Left ventricle myocardium superior (tissue), 1 donor: ENCODE results near the gene SPATS2. TPM values are rescaled to one million over a fixed set of nuclear protein-coding genes. Genes with fewer than 3 reads are reported as not detected.
A peak's percentile ranks its signal among the peaks of the same experiment; 100 is the strongest.

ENCODE experiments used
- ATAC-seq: fragments of 200-7000 bp; cut with Tn5 transposase; one replicate; pipeline ENCODE4 v1.9.1; 2020; ENCODE audit warnings: mild to moderate bottlenecking, moderate library complexity
- DNase-seq: peaks from one replicate; pipeline ENCODE4 v3.0.0-alpha.2; 2020
- intact Hi-C: fragments of 100-400 bp; cut with micrococcal nuclease; formaldehyde crosslinking; loops from one replicate; pipeline ENCODE4 v1.11.0; 2022
- total RNA-seq: library from RNA; stranded (reverse); fragmentation: NEBNext Ultra II Directional; extraction: Animal tissue kit (Norgen Biotek cat#: 25700); gene quantifications from one replicate; pipeline ENCODE4 v1.2.1, GENCODE V29; 2021
- donor health status: DM: no; HTN: yes; CAD: no; lungs with severe emphysema.

Gene SPATS2
- total RNA-seq, 1 donor from 2014 or later, result 5.7 TPM

GRCh38 chr12:49559011-49559675 is 191.9 kb downstream of the SPATS2 start:
- intact Hi-C loops, result no loop called here
- DNase-seq (no peak), ATAC-seq (no peak)

DNA sequence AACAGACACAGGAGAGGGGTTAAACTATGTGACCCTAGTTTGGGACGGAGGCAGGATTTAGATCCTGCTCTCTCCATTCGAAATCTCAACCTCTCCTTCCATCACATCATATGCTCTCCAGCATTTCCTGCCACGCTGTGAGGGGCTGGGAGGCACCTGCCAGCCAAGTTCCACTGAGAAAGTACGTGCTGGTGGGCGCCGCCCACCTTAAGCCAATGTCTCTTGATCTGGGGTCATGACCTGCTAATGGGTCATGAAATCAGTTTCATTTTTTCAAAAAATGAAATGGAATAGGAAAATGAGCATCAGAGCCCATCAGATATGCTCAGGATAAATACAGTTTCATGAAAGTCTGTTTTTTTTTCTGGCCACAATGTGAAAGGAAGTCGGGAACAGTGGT is 193.4 kb downstream of the SPATS2 start:
- intact Hi-C loops, result no loop called here
- ATAC-seq, result no peak
- no peak for DNase-seq

DNA sequence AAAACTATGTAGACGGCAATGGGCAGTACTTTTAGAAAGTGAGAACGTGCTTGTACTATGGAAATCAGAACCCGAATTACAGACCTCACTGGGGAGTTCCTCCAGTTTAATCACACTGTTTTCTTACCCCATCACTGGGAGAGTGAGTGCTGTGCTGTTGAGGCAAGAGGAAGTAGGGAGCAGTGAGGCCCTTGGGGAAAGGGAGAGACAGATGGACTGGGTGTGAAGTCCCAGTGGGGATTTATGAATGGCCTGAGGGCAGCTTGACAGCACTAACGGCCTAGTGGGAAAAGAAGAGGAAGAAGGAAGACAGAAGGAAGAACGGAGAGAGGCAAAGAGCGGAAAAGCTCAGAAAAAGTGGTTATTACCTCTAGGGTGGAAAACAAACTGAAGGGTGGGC is 195.0 kb downstream of the SPATS2 start:
- intact Hi-C loops, result no loop called here
- DNase-seq (no peak), ATAC-seq (no peak)

DNA sequence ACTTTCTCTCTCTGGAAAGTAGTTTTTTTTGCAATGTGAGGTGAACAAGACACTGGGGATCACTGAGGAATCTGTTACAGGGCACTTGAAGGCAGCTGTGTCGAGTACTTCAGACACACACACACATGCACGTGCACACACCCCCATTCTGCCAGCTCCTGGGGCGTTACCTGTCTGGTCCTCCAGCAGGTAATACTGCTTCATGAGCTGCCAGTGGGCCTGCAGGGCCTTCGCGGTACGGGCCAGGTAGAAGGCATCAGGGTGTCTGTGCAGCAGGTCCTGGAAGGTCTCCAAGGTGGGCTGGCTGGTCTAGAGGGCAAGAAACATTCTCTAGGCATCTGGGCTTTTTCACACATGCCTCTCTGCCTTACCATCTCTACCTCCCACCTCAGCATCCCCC is 195.6 kb downstream of the SPATS2 start:
- intact Hi-C loops, result no loop called here
- ATAC-seq (no peak), DNase-seq (peak; percentile 17)

DNA sequence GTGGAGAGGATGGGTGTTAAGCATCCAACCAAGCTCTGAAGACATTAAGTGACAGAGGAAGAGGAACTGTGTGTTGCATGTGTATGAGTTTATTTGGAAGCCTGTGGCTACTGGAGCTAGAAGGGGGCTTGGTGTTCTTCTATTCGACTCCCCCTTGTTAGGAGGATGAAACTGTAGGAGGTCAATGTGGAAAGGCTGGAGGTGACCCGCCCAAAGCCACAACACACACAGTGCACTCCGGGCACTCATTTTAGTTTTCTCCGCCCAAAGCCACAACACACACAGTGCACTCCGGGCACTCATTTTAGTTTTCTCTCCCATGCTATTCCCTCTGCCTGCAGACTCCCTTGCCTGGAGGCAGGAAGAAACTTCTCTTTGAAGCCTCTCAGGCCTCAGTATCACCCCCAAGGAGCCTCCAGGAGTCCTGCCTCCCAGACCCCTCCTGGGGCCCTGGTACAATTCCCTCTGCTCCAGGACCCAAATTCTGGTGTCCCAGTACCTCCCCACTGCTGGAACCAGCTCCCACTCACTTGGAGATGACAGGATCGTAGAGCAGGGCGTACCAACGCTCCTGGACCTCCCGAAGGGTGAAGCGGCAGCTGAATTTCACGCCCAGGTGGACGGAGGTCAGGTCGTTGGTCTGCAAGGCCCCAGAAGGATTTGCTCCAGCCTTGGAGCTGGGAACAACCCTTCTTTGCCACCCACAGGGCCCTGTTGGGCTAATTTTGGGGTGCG is 196.9 kb downstream of the SPATS2 start:
- peak; percentile 21 for DNase-seq
- ATAC-seq, result no peak
- intact Hi-C loops, result no loop called here

DNA sequence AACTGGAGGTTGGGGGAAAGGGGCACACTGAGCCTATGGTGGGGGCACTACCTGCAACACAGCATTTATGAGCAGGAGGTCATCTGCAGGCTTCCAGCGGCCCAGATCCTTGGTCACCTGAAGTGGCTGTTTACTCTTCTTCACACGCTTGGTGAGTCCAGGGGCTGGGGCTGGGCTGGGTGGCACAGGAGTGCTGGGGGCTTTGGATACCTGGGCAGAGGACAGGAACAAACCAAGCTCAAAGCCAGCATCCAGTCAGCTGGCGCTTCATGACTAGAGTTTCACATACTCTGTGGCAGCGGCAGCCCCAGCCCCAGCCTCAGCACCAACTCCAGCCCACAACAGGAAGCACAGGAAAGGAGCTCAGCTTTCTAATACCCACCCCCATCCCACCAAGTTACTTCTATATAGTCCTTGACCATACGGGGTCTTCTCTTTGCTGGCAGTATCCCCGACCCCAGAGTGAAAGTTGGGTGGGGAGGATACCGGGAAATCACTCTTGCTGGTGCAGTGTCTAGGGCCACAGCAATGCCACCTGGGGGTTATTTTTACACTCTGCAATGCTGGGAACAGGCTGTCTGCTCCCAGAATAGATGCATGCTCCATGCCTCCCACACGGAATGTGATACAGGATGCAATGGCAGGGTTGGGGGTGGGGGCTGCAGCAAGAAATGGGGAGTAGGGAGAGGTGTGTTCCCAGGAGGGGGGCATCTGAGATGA is 197.6 kb downstream of the SPATS2 start:
- intact Hi-C loops, result no loop called here
- peak; percentile 64 for DNase-seq
- peak; percentile 80 for ATAC-seq

DNA sequence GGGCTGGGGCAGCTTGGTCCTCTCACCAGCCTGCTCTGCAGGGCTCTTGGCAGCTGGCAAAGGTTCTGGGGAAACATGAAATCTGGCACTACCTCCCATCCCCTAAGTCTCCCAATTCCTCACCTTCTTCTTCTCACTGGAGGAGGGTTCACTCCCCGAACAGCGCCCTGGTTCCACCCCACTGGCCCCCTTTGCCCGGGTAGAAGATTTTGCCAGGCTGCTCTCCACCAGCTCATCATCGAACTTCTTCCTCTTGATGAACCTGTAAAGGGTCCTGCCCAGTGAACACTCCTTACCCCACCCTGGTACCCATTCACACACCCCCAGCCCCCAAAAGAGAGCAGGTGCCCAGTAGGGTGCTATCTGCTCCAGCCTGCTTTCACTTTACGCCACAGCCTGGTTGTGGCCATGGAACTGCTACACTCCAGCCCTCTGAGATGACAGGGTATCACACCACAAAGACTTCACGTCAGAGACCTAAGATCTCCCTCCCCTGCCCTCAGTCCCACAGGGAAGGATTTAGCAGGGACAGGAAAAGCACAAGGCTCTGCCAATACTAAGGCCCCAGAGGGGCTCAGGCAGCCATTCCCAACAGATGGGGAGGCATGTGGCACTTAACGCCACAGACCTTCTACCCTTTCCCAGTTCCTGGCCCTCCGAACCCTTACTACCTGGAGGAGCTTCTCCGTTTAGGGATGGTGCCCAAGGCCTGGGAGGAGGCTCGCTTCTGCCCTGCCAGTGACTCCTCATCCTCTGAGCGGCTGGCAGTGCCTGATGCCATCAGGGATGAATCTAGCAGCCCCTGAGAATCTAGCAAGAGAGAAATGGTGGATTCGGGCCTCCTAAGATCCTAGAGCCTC is 198.4 kb downstream of the SPATS2 start:
- intact Hi-C loops, result no loop called here
- peak; percentile 20 for DNase-seq
- ATAC-seq, result no peak

DNA sequence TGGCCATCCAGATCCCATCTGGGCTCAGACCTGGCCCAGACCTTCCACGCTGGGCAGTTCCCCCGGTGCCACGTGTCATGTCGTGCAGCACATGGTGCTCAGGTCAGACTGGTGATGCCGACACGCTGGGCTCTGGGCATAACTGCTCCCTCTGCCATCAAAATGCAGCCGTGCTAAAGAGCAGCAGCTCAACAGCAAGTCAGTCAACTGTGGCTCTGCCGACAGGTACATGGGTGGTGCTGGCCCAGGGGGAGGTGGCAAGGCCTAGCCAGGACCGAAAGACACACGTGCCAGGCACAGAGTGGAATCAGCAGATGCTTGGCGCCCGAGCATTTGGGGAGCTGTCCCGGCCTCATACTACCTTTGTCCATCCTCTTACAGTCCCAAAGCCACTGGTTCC is 199.1 kb downstream of the SPATS2 start:
- DNase-seq, result peak; percentile 27
- intact Hi-C loops, result no loop called here
- ATAC-seq, result no peak

GRCh38 chr12:49567302-49567610 is 200.0 kb downstream of the SPATS2 start:
- DNase-seq, result no peak
- ATAC-seq, result peak; percentile 2
- intact Hi-C loops, result no loop called here

GRCh38 chr12:49567611-49568441 is 200.6 kb downstream of the SPATS2 start, which contains the start of gene MCRS1:
Gene MCRS1 (minus strand): TSS chr12:49568142. CDS start chr12:49566731, 1,411 bp downstream.
- ATAC-seq (peak; percentile 80), DNase-seq (peak; percentile 89)
- intact Hi-C loops, result no loop called here

DNA sequence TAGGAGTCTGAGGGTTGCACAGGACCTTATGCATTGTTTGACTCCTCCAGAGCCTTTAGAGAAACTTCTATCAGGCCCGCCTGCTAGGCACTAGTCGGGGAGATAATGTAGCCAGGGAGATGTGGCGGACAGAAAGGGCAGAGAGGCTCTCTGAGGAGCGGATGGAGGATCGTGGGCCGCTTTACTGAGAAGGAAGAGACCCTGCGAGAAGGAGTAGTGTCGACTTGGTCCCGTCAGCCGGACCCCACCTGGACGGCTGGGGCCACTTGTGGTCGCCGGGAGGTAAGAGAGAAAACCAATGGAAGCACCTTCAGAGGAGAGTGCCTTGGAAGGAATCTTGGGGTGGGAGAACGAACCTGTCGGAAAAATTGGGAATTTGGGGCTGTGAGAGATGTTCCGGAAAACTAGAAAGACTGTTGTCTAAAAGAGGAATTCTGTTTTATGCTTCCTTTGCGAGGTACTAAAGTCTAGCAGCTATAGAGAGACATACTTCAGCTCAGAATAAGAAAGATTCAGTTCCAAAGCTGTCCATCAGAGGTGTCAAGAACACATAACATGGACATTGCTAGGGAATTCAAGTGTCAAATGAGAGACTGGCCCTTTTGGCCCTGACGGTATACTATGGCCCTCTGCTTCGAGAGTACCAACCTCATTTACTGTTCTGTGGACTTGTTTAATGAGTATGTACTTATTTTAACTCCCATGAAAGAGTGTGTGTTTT is 201.3 kb downstream of the SPATS2 start:
- ATAC-seq (no peak), DNase-seq (no peak)
- intact Hi-C loops, result no loop called here

Other genes starting within 250 kb of the SPATS2 start
- 329 TPM for gene TUBA1B, start 236.1 kb upstream of the SPATS2 start, total RNA-seq
- gene TUBA1A, start 178.4 kb upstream of the SPATS2 start, total RNA-seq, result 69.9 TPM
- gene TUBA1C, start 102.4 kb upstream of the SPATS2 start, total RNA-seq, result 31.4 TPM
- not detected for gene PRPH, start 72.3 kb upstream of the SPATS2 start, total RNA-seq
- 0.37 TPM for gene TROAP, start 44.2 kb upstream of the SPATS2 start, total RNA-seq
- gene C1QL4, start 30.3 kb upstream of the SPATS2 start, total RNA-seq, result not detected
- gene DNAJC22, start 20.6 kb upstream of the SPATS2 start, total RNA-seq, result 0.10 TPM
- gene KCNH3, start 171.6 kb downstream of the SPATS2 start, total RNA-seq, result 0.30 TPM
- gene MCRS1, start 200.7 kb downstream of the SPATS2 start, total RNA-seq, result 94.4 TPM
- gene FAM186B, start 238.2 kb downstream of the SPATS2 start, total RNA-seq, result 0.47 TPM